Brain microvascular endothelial cell (primary cell): ENCODE measurements around the gene KIF5C.

Experiments used
- DNase-seq: peaks from one replicate; pipeline ENCODE4 v3.0.0-alpha.2; 2020
- H3K27ac ChIP-seq: fragments of 250-450 bp; sonication (Bioruptor Pico); 2 replicates; pipeline ENCODE4 v1.5.1; 2020; ENCODE audit warnings: mild to moderate bottlenecking, moderate library complexity
- H3K27me3 ChIP-seq: fragments of 250-450 bp; sonication (Bioruptor Pico); replicated peaks from 2 replicates; pipeline ENCODE4 v1.5.1; 2020; ENCODE audit warnings: mild to moderate bottlenecking
- H3K36me3 ChIP-seq: fragments of 250-450 bp; sonication (Bioruptor Pico); replicated peaks from 2 replicates; pipeline ENCODE4 v1.5.1; 2020; ENCODE audit warnings: mild to moderate bottlenecking
- H3K4me3 ChIP-seq: 2 replicates; pipeline ENCODE4 v1.5.1; 2011; ENCODE audit warnings: low read depth, mild to moderate bottlenecking, control low read depth, low read length, moderate library complexity
- CTCF ChIP-seq: IDR thresholded peaks from 2 replicates; pipeline ENCODE4 v1.5.1; 2011; ENCODE audit warnings: low read depth, mild to moderate bottlenecking, moderate library complexity, low read length, control low read depth, inconsistent platforms; ENCODE audit errors: missing control alignments
- in situ Hi-C: cut with HindIII; loops from 2 replicates; pipeline ENCODE4 v1.10.0; 2017; ENCODE audit warnings: low sequenced_read_pairs, low pct_ligation_motif_present

Gene KIF5C

GRCh38 chr2:148988337-148988736 lies 113.3 kb downstream of the KIF5C start:
- no peak overlapping the region for H3K4me3 ChIP-seq
- H3K27ac ChIP-seq, result no peak overlapping the region
- DNase-seq, result no peak
- no peak for TF ChIP-seq CTCF
- in situ Hi-C loops, result loop anchor here (25.0 kb wide), 1 partner anchor 1001 kb away; no protein-coding TSS in a partner anchor
- H3K36me3 ChIP-seq, result no peaks in the 10 kb centered on the region
- no peaks in the 10 kb centered on the region for H3K27me3 ChIP-seq

- Histone ChIP-seq H3K36me3 (no peaks in the 10 kb centered on the region), H3K27ac (no peak overlapping the region), H3K27me3 (no peaks in the 10 kb centered on the region), H3K4me3 (no peak overlapping the region)
- in situ Hi-C loops, result loop anchor here (25.0 kb wide), 1 partner anchor 1003 kb away; no protein-coding TSS in a partner anchor
- TF ChIP-seq CTCF, result peak; percentile 74
- peak; percentile 78 for DNase-seq
Measured at GRCh38 chr2:148989882-148990493, 115.0 kb downstream of the KIF5C start.

- Histone ChIP-seq H3K27ac (no peak overlapping the region), H3K36me3 (no peaks in the 10 kb centered on the region), H3K27me3 (no peaks in the 10 kb centered on the region), H3K4me3 (no peak overlapping the region)
- no peak for DNase-seq
- no peak for TF ChIP-seq CTCF
- in situ Hi-C loops, result loop anchor here (25.0 kb wide), 1 partner anchor 1004 kb away; no protein-coding TSS in a partner anchor
Measured at GRCh38 chr2:148990968-148991367, 115.9 kb downstream of the KIF5C start.

- TF ChIP-seq CTCF, result no peak
- no peak for DNase-seq
- no peaks in the 10 kb centered on the region for H3K36me3 ChIP-seq
- no peak overlapping the region for H3K27ac ChIP-seq
- no peak overlapping the region for H3K4me3 ChIP-seq
- in situ Hi-C loops, result loop anchor here (25.0 kb wide), 1 partner anchor 1005 kb away; no protein-coding TSS in a partner anchor
- no peaks in the 10 kb centered on the region for H3K27me3 ChIP-seq
Measured at GRCh38 chr2:148992448-148992847, 117.4 kb downstream of the KIF5C start.

GRCh38 chr2:148993351-148993750 lies 118.3 kb downstream of the KIF5C start:
- Histone ChIP-seq H3K36me3 (no peaks in the 10 kb centered on the region), H3K27ac (no peak overlapping the region), H3K4me3 (no peak overlapping the region), H3K27me3 (peaks cover 1% of the 10 kb centered on the region)
- in situ Hi-C loops, result loop anchor here (25.0 kb wide), 1 partner anchor 1006 kb away; no protein-coding TSS in a partner anchor
- no peak for TF ChIP-seq CTCF
- no peak for DNase-seq

GRCh38 chr2:148994341-148994740 lies 119.3 kb downstream of the KIF5C start:
- no peaks in the 10 kb centered on the region for H3K36me3 ChIP-seq
- in situ Hi-C loops, result loop anchor here (25.0 kb wide), 1 partner anchor 1007 kb away; no protein-coding TSS in a partner anchor
- DNase-seq, result no peak
- peaks cover 2% of the 10 kb centered on the region for H3K27me3 ChIP-seq
- no peak overlapping the region for H3K4me3 ChIP-seq
- no peak for TF ChIP-seq CTCF
- H3K27ac ChIP-seq, result no peak overlapping the region
